Adrenal gland (tissue), 5 donors: ENCODE results near the gene STK32C.

Source experiments
- POLR2A ChIP-seq, 2 donors: fragments of 450-650 bp; IDR thresholded peaks; one replicate each; pipeline ENCODE4 v1.6.1; 2017; ENCODE audit warnings: antibody characterized with exemption in 2 of 2, mild to moderate bottlenecking in 2 of 2, moderate library complexity in 1 of 2
- TF ChIP-seq, protein P1 (sequence below), 6 experiments: fragments of 450-650 bp in 4 of 6; fragments of 200-600 bp in 2 of 6; sonication (generic) in 1 of 6; IDR thresholded peaks; 1 replicate in 5 of 6; 2 replicates in 1 of 6; pipeline versions ENCODE4 v1.5.1 to v1.8.0; 2016 to 2021; ENCODE audit warnings: antibody characterized with exemption in 6 of 6, mild to moderate bottlenecking in 2 of 6, moderate library complexity in 1 of 6
- donor health status: DM: no; HTN: no; CAD: no.

DNA sequence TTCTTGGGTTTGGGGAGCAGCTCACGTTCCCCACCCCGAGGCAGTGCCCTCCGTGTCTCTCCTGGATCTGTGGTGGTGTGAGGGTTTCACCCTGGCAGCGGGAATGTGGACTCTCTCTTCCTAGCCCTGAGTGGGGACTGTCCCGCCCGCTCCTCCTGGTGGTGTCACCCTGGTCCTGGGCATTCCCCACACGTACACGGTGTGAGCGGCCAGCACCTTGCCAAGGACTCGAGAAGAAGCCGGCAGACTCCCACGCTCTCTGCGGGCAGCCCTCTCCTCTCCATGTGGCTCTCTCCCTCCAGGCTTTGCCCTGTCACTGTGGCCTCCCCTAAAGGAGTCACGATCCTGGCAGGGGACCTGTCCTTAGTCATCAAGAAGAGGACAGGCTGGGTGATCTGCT is 97.0 kb downstream of the STK32C start:
- TF ChIP-seq, protein P1, sequence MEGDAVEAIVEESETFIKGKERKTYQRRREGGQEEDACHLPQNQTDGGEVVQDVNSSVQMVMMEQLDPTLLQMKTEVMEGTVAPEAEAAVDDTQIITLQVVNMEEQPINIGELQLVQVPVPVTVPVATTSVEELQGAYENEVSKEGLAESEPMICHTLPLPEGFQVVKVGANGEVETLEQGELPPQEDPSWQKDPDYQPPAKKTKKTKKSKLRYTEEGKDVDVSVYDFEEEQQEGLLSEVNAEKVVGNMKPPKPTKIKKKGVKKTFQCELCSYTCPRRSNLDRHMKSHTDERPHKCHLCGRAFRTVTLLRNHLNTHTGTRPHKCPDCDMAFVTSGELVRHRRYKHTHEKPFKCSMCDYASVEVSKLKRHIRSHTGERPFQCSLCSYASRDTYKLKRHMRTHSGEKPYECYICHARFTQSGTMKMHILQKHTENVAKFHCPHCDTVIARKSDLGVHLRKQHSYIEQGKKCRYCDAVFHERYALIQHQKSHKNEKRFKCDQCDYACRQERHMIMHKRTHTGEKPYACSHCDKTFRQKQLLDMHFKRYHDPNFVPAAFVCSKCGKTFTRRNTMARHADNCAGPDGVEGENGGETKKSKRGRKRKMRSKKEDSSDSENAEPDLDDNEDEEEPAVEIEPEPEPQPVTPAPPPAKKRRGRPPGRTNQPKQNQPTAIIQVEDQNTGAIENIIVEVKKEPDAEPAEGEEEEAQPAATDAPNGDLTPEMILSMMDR (IDR thresholded peaks at IDR 0.05): no peak
- TF ChIP-seq POLR2A (IDR thresholded peaks at IDR 0.05): no peak
